HCT116 (cell line): ENCODE data around the gene ZAP70.

Experiments
- ATF3 ChIP-seq: IDR thresholded peaks from 2 replicates; pipeline ENCODE4 v1.6.1; 2012
- CTCF ChIP-seq, 3 experiments: fragments of 200-600 bp in 1 of 3; sonication (generic) in 1 of 3; IDR thresholded peaks in 2 of 3; conservative IDR thresholded peaks in 1 of 3; 2 replicates each; pipeline ENCODE4 v1.5.1; 2012 to 2017; ENCODE audit warnings: low read depth in 2 of 3, low read length in 2 of 3, antibody characterized with exemption in 1 of 3, borderline replicate concordance in 1 of 3, control low read depth in 1 of 3, mild to moderate bottlenecking in 1 of 3, mixed read lengths in 1 of 3, mixed run types in 1 of 3, moderate library complexity in 1 of 3; ENCODE audit not compliant: insufficient read depth in 1 of 3
- JUND ChIP-seq: IDR thresholded peaks from 2 replicates; pipeline ENCODE4 v1.6.1; 2012
- POLR2A ChIP-seq: IDR thresholded peaks from 2 replicates; pipeline ENCODE4 v1.7.0; 2011; ENCODE audit warnings: borderline replicate concordance; ENCODE audit not compliant: insufficient read depth, insufficient read length; ENCODE audit errors: extremely low read depth
- SRF ChIP-seq: IDR thresholded peaks from 2 replicates; pipeline ENCODE4 v1.6.1; 2012; ENCODE audit warnings: low read depth

GRCh38 chr2:97724946-97725688 lies 11.7 kb downstream of the ZAP70 start:
- no peak for TF ChIP-seq POLR2A
- no peak for TF ChIP-seq CTCF (IDR thresholded peaks at IDR 0.05 in 2 of 3, conservative IDR thresholded peaks at IDR 0.05 in 1 of 3; ENCODE audit: borderline replicate concordance in 1 of 3, insufficient read depth in 1 of 3, low read depth in 2 of 3, low read length in 2 of 3)
- no peak for TF ChIP-seq SRF
- TF ChIP-seq JUND, result no peak
- no peak for TF ChIP-seq ATF3
